Tracheal epithelial cell (primary cell): ENCODE data around the gene NUP205. TPM values are rescaled to one million over a fixed set of nuclear protein-coding genes. Genes with fewer than 3 reads are reported as not detected.

Experiments
- total RNA-seq: library from RNA; depleted of rRNA; stranded (reverse); fragments of >200 nt; gene quantifications from 2 replicates; pipeline ENCODE4 v1.2.1, GENCODE V29; 2014

Gene NUP205, protein sequence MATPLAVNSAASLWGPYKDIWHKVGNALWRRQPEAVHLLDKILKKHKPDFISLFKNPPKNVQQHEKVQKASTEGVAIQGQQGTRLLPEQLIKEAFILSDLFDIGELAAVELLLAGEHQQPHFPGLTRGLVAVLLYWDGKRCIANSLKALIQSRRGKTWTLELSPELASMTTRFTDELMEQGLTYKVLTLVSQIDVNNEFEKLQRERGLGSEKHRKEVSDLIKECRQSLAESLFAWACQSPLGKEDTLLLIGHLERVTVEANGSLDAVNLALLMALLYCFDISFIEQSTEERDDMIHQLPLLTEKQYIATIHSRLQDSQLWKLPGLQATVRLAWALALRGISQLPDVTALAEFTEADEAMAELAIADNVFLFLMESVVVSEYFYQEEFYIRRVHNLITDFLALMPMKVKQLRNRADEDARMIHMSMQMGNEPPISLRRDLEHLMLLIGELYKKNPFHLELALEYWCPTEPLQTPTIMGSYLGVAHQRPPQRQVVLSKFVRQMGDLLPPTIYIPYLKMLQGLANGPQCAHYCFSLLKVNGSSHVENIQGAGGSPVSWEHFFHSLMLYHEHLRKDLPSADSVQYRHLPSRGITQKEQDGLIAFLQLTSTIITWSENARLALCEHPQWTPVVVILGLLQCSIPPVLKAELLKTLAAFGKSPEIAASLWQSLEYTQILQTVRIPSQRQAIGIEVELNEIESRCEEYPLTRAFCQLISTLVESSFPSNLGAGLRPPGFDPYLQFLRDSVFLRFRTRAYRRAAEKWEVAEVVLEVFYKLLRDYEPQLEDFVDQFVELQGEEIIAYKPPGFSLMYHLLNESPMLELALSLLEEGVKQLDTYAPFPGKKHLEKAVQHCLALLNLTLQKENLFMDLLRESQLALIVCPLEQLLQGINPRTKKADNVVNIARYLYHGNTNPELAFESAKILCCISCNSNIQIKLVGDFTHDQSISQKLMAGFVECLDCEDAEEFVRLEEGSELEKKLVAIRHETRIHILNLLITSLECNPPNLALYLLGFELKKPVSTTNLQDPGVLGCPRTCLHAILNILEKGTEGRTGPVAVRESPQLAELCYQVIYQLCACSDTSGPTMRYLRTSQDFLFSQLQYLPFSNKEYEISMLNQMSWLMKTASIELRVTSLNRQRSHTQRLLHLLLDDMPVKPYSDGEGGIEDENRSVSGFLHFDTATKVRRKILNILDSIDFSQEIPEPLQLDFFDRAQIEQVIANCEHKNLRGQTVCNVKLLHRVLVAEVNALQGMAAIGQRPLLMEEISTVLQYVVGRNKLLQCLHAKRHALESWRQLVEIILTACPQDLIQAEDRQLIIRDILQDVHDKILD (N-terminal part only)
- total RNA-seq: 59.5 and 67.0 TPM in 2 replicates

DNA sequence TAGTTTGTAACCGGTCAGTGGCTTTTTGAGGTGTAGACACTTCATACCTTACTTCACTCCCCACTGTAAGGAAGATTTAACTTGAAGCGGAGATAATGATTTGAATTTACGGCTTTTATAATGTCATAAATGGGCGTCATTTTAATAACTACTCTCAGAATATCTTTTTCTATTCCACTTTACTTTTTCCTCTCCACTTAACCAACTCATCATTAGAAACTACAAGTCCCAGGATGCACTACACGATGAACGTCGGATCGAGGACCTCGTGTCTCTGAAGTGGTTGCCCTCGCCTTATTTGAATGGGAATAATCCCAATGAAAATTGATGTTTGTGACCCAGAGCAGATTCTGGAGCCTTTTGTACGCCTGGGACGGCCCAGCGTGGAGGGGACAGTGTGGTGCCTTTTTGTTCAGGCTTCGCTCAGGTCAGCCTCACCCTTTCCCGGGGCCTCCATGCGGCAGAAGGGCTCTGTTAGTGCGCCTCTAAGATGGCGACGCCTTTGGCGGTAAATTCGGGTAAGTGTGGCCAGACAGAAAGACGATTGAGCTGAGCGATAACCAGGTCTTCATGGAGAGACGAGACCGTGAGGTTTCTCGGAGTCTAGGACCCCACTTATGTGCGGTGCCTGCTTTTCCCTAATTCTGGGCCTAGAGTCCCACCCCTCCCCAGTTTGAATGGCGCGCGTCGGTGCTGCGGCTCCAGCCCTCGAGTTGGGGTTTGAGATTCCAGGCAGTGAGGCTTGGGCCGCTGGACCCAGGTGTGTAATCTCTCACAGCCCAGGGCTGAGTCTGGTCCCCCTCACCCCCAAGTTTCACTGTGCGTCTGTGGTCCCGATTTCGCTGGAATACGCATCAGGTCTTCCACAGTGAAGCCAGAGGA, at the start of gene NUP205:
NUP205 (plus strand) TSS at position 463 of the 882 bp plus-strand sequence; CDS start at position 491, 28 bp downstream.

DNA sequence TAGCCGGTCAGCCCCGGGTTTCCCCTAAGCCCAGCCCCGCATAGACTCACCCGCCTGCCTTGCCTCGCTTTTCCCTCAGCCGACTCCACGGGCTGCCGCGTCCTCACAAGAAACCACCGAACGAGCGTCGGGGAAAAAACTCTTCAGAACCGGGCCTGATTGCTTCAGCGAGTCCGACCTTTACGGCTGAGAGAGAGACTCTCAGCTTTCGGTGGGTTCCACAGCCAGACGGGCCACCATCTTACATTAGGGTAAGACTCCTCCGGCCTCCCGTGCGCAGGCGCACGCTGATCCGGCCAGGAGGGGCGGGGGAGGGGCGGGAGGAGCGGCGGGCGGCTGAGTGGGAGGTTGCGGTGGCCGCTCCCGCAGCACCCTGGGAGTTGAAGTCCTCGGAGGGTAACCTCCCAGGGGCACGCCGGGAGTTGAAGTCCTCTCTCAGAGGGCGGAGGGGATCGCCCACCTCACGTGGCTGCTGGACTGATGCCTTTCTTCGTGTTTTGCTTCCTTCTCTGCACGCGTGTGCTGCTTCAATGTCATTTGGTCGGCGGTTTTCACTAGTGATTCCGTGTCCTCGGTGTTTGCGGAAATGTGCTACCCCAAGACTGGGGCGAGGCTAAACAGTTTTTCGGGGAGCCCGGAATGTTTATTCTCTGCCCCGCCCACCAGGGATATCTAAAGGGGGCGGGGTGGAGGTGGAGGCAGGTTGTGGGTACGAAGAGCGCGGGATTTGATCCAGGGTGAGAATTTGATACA, 47.7 kb upstream of the NUP205 start, which contains the start of gene CNOT4:
CNOT4 (minus strand) TSS at position 264 of the 753 bp plus-strand sequence. CDS start 71,771 bp downstream, outside the sequence.

DNA sequence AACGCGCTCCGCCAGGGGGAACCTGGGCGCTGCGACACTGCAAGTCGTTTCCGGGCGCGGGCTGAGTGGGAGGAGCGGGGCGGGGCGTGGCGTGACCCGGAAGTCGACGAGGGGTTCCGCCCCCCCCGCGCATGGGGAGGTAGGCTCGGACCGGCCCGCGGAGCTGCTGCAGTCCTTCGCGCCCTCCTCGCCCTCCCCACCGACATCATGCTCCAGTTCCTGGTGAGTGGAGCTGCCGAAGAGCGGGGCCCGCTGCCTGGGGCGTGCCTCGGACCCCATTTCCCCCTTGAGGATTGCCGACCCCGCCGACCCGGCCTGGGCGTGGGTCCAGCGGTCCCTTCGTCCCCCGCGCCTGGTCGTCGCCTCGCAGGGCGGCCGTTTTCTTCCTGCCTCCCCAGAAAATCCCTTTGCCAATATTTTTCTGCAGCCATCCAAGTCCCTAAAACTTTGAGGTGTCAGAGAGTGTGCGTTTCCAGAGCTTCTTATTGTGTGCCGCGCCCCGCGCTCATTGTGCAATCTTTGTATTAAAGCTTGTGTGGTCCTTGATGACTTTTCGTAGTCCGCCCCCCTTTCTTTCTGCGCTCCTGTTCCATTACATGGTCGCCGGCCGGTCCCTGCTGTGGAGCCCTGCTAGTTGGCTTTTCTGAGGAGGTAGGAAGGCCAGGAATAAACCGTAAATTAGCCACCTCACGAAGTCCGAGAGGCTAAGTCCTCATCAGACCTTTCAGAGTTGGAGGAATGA, 104.8 kb downstream of the NUP205 start, which contains the start of gene STMP1:
STMP1 (plus strand) TSS at position 142 of the 742 bp plus-strand sequence.

Other genes starting within 250 kb of the NUP205 start
- gene CNOT4, start 47.8 kb upstream of the NUP205 start, total RNA-seq: 4.0 and 4.3 TPM in 2 replicates
- gene STMP1, start 104.6 kb downstream of the NUP205 start, total RNA-seq: 9.2 and 10.4 TPM in 2 replicates
- gene SLC13A4, start 170.3 kb downstream of the NUP205 start, total RNA-seq: not detected in 2 replicates
- gene FAM180A, start 190.9 kb downstream of the NUP205 start, total RNA-seq: not detected in 2 replicates